Sigmoid colon (tissue), 3 donors: Measurements from ENCODE around the gene XYLT2.

Experiments used
- POLR2A ChIP-seq, 2 donors: fragments of 450-650 bp; IDR thresholded peaks; one replicate each; pipeline ENCODE4 v1.6.1; 2016; ENCODE audit warnings: antibody characterized with exemption in 2 of 2, mild to moderate bottlenecking in 2 of 2, moderate library complexity in 2 of 2
- TF ChIP-seq, protein P1 (sequence below), 4 experiments: fragments of 450-650 bp in 3 of 4; fragments of 200-600 bp in 1 of 4; IDR thresholded peaks; one replicate each; pipeline ENCODE4 v1.5.1; 2016 to 2019; ENCODE audit warnings: antibody characterized with exemption in 4 of 4, mild to moderate bottlenecking in 3 of 4, moderate library complexity in 2 of 4

DNA sequence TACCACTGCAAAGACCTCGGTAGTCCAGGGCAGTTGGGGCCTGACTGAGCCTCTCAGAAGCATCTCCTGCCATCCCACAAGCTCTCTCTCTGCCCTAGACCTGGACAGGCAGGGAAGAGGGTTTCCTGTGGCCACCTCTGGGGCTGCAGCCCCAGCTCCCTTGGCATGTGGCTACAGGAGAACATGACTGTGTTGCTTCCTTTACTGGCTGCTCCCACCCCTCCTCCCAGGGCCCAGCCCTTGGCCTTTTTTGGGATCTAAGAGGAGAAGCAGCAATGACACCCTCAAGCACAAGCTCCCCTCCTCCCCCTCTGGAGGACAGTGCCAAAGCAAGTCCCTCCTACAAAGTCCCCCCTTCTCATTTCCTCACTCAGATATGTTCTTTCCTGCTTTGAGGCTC lies 21.5 kb downstream of the XYLT2 start:
- TF ChIP-seq POLR2A (IDR thresholded peaks at IDR 0.05) = no peak
- TF ChIP-seq, protein P1, sequence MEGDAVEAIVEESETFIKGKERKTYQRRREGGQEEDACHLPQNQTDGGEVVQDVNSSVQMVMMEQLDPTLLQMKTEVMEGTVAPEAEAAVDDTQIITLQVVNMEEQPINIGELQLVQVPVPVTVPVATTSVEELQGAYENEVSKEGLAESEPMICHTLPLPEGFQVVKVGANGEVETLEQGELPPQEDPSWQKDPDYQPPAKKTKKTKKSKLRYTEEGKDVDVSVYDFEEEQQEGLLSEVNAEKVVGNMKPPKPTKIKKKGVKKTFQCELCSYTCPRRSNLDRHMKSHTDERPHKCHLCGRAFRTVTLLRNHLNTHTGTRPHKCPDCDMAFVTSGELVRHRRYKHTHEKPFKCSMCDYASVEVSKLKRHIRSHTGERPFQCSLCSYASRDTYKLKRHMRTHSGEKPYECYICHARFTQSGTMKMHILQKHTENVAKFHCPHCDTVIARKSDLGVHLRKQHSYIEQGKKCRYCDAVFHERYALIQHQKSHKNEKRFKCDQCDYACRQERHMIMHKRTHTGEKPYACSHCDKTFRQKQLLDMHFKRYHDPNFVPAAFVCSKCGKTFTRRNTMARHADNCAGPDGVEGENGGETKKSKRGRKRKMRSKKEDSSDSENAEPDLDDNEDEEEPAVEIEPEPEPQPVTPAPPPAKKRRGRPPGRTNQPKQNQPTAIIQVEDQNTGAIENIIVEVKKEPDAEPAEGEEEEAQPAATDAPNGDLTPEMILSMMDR (IDR thresholded peaks at IDR 0.05) = no peak
